ENCODE measurements around the gene CHCT1. TPM values are rescaled to one million over a fixed set of nuclear protein-coding genes. Genes with fewer than 3 reads are reported as not detected.

The CHCT1 gene
- total and polyA plus RNA-seq, 2 of the 8 experiments (the other 6 are each of a cell fraction or from before 2014, with no cell fraction given), result 0.06 TPM; not detected in 1

GRCh38 chr17:60421273-60422161, 772 bp upstream of the CHCT1 start:
- H3K56ac ChIP-seq (replicated peaks; ENCODE audit: insufficient read length, low read depth, low read length), result peak overlapping the region; percentile 82
- H2BK120ac ChIP-seq (replicated peaks; ENCODE audit: low read depth, low read length), result peak overlapping the region; percentile 73
- H3K4me2 ChIP-seq (ENCODE audit: insufficient read depth in 1 of 2, low read depth in 2 of 2, low read length in 2 of 2), result peak overlapping the region; percentile 66 to 67
- H3K23ac ChIP-seq (ENCODE audit: insufficient read length), result no peak overlapping the region
- no peak overlapping the region; the same call in 1 of the 2 replicates for H3K27ac ChIP-seq (ENCODE audit: low read depth, low read length)
- peak overlapping the region in 2 of 4 experiments; percentile 34 to 58; a peak in 4 of 7 replicates for H3K9ac ChIP-seq (replicated peaks in 1 of 4; ENCODE audit: extremely low read depth in 1 of 4, low read depth in 3 of 4, low read length in 3 of 4)
- DNase-seq (ENCODE audit: low read depth in 1 of 2, low spot score in 2 of 2) (peak; percentile 38 to 90), FAIRE-seq (no peak)
- H2BK20ac ChIP-seq (ENCODE audit: low read length), result peak overlapping the region; percentile 61; the same call in 1 of the 2 replicates
- peak overlapping the region; percentile 83 for H4K5ac ChIP-seq (ENCODE audit: insufficient read length, low read depth, low read length)
- CTCF ChIA-PET (ENCODE audit: partially characterized antibody), result interaction anchor here (0.5 to 1.7 kb wide), 21 partner anchors 10 to 931 kb away, joined by 3 to 7 read pairs (median 4); no protein-coding TSS in a partner anchor
- peaks cover 0 to 11% (median 9%) of the 10 kb centered on the region in 4 experiments; a peak in 4 of 7 replicates for H3K27me3 ChIP-seq (replicated peaks in 1 of 4; ENCODE audit: control insufficient read depth in 3 of 4, extremely low read depth in 1 of 4, insufficient read depth in 3 of 4, low read length in 3 of 4)
- no peak overlapping the region for H2BK15ac ChIP-seq (ENCODE audit: low read length)
- H2AFZ ChIP-seq (ENCODE audit: low read length), result peak overlapping the region; percentile 52; the same call in 1 of the 2 replicates
- POLR2A ChIA-PET (ENCODE audit: partially characterized antibody), result interaction anchor here (1.7 kb wide), 1 partner anchor 152 kb away, joined by 3 read pairs; no protein-coding TSS in a partner anchor
- peak overlapping the region; percentile 95 for H3K18ac ChIP-seq (ENCODE audit: extremely low read depth, low read length)
- no peak overlapping the region for H2AK5ac ChIP-seq (ENCODE audit: low read depth, low read length)
- peak overlapping the region; percentile 44 for H3K4ac ChIP-seq (replicated peaks; ENCODE audit: insufficient read length, low read depth, low read length)
- peaks cover 0 to 7% (median 6%) of the 10 kb centered on the region in 4 experiments; a peak in 6 of 7 replicates for H3K4me1 ChIP-seq (replicated peaks in 1 of 4; ENCODE audit: control insufficient read depth in 3 of 4, insufficient read depth in 4 of 4, low read length in 3 of 4)
- H2BK12ac ChIP-seq (ENCODE audit: low read depth, low read length), result 0 out of 2 replicates have a peak overlapping the region, but pooled peaks have one; percentile 60
- H3K36me3 ChIP-seq (ENCODE audit: control insufficient read depth in 2 of 4, insufficient read depth in 4 of 4, low read length in 3 of 4), result no peaks in the 10 kb centered on the region
- no peaks in the 10 kb centered on the region for H4K20me1 ChIP-seq (replicated peaks in 1 of 2; ENCODE audit: control insufficient read depth in 1 of 2, insufficient read depth in 2 of 2, low read length in 2 of 2)
- no peaks in the 10 kb centered on the region for H3K79me2 ChIP-seq (ENCODE audit: control insufficient read depth in 1 of 2, insufficient read depth in 2 of 2, low read length in 2 of 2)
- peaks cover 3% of the 10 kb centered on the region; the same call in 1 of the 2 replicates for H3K23me2 ChIP-seq (ENCODE audit: low read depth, low read length)
- peak overlapping the region; percentile 36 to 69 (median 54) for H3K4me3 ChIP-seq (ENCODE audit: extremely low read depth in 1 of 4, insufficient read depth in 2 of 4, low read depth in 3 of 4, low read length in 4 of 4)
- 4% methylated on average over 46 of the region's 66 CpGs; no CpG with 5 or more reads in 1 of the 2 experiments for WGBS, 2 experiments (ENCODE audit: extremely low coverage in 1 of 2, insufficient coverage in 1 of 2, insufficient read length in 1 of 2, insufficient replicate concordance in 2 of 2, low coverage in 1 of 2, low lambda C conversion rate in 2 of 2, missing lambda C conversion rate in 1 of 2)
- H3K79me1 ChIP-seq (ENCODE audit: low read depth, low read length), result no peaks in the 10 kb centered on the region
- H3K9me3 ChIP-seq (ENCODE audit: insufficient read depth in 2 of 2, low read depth in 1 of 2, low read length in 1 of 2), result no peaks in the 10 kb centered on the region
- H4K8ac ChIP-seq (ENCODE audit: extremely low read depth, insufficient read depth, low read length), result peak overlapping the region; percentile 80
- H3K14ac ChIP-seq (ENCODE audit: insufficient read length), result peak overlapping the region; percentile 5
- H4K91ac ChIP-seq (replicated peaks; ENCODE audit: insufficient read length, low read length), result peak overlapping the region; percentile 92
- H2BK5ac ChIP-seq (ENCODE audit: low read depth, low read length), result peak overlapping the region; percentile 78; the same call in 1 of the 2 replicates
- TF ChIP-seq BACH1 (IDR thresholded peaks at IDR 0.05; ENCODE audit: low read length) (no peak), RAD21 (IDR thresholded peaks at IDR 0.05 in 1 of 2, conservative IDR thresholded peaks at IDR 0.05 in 1 of 2; ENCODE audit: low read depth in 2 of 2, low read length in 2 of 2) (peak; percentile 45 to 57), SRF (IDR thresholded peaks at IDR 0.05; ENCODE audit: low read depth, low read length) (no peak), JUND (IDR thresholded peaks at IDR 0.05; ENCODE audit: low read length) (no peak), CREB1 (IDR thresholded peaks at IDR 0.05) (peak; percentile 30; the same call in 1 of the 2 replicates), PHF8 (conservative IDR thresholded peaks at IDR 0.05; ENCODE audit: low read depth, low read length) (peak; percentile 46; the same call in 1 of the 2 replicates), TCF12 (IDR thresholded peaks at IDR 0.05; ENCODE audit: low read depth, low read length) (no peak), BRCA1 (IDR thresholded peaks at IDR 0.05; ENCODE audit: low read depth, low read length) (no peak), ATF3 (IDR thresholded peaks at IDR 0.05; ENCODE audit: insufficient read depth, low read depth, low read length) (0 out of 2 replicates have a peak, but pooled peaks have one; percentile 1)

All from H1 (cell line).